Liver (tissue), 3 donors: Measurements from ENCODE around the gene CENPL.

Experiments used
- ATF3 ChIP-seq: IDR thresholded peaks from 2 replicates; pipeline ENCODE4 v1.6.1; 2016; ENCODE audit warnings: antibody characterized with exemption
- CTCF ChIP-seq: fragments of 150-350 bp; IDR thresholded peaks from 2 replicates; pipeline ENCODE4 v1.5.1; 2017; ENCODE audit warnings: improper control_type of control experiment, low read depth, low read length; ENCODE audit not compliant: missing input control
- RAD21 ChIP-seq, 2 donors: IDR thresholded peaks; 2 replicates each; pipeline ENCODE4 v1.6.1; 2016; ENCODE audit warnings: antibody characterized with exemption in 2 of 2, mild to moderate bottlenecking in 2 of 2
- REST ChIP-seq: IDR thresholded peaks from 2 replicates; pipeline ENCODE4 v1.6.1; 2016; ENCODE audit warnings: antibody characterized with exemption, mild to moderate bottlenecking
- RXRA ChIP-seq, 2 donors: IDR thresholded peaks; 2 replicates each; pipeline ENCODE4 v1.6.1; 2017 to 2018; ENCODE audit warnings: antibody characterized with exemption in 2 of 2, mild to moderate bottlenecking in 1 of 2
- TF ChIP-seq, protein P1 (sequence below): IDR thresholded peaks from 2 replicates; pipeline ENCODE4 v1.6.1; 2016; ENCODE audit warnings: antibody characterized with exemption
- TF ChIP-seq, protein P2 (sequence below): IDR thresholded peaks from 2 replicates; pipeline ENCODE4 v1.6.1; 2016; ENCODE audit warnings: antibody characterized with exemption
- donor health status: healthy.
- donor health status: healthy.

DNA sequence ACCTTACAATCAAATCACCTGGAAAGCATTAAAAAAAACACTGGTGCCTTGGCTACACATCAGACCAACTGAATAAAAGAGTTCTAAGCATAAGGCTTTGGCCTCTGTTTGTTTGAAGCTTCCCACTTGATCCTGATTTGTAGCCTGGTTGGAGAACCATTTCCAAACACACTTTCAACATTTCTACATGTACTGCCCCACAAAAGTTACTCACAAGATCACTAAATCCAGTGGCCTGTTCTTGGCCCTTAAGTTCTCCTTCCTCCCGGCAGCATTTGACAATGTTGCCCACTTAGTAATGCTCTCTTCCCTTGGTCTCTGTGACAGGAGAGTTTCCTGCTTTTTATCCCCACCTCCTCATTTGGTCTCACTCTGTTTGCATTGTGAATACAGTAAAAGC, 31.3 kb upstream of the CENPL start:
- TF ChIP-seq RAD21 (IDR thresholded peaks at IDR 0.05) (no peak), CTCF (no peak), ATF3 (no peak), REST (no peak), RXRA (IDR thresholded peaks at IDR 0.05) (no peak)
- TF ChIP-seq, protein P1, sequence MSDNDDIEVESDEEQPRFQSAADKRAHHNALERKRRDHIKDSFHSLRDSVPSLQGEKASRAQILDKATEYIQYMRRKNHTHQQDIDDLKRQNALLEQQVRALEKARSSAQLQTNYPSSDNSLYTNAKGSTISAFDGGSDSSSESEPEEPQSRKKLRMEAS = no peak
- TF ChIP-seq, protein P2, sequence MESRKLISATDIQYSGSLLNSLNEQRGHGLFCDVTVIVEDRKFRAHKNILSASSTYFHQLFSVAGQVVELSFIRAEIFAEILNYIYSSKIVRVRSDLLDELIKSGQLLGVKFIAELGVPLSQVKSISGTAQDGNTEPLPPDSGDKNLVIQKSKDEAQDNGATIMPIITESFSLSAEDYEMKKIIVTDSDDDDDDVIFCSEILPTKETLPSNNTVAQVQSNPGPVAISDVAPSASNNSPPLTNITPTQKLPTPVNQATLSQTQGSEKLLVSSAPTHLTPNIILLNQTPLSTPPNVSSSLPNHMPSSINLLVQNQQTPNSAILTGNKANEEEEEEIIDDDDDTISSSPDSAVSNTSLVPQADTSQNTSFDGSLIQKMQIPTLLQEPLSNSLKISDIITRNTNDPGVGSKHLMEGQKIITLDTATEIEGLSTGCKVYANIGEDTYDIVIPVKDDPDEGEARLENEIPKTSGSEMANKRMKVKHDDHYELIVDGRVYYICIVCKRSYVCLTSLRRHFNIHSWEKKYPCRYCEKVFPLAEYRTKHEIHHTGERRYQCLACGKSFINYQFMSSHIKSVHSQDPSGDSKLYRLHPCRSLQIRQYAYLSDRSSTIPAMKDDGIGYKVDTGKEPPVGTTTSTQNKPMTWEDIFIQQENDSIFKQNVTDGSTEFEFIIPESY = no peak
